ENCODE results near the gene UCP3.

Gene UCP3

DNA sequence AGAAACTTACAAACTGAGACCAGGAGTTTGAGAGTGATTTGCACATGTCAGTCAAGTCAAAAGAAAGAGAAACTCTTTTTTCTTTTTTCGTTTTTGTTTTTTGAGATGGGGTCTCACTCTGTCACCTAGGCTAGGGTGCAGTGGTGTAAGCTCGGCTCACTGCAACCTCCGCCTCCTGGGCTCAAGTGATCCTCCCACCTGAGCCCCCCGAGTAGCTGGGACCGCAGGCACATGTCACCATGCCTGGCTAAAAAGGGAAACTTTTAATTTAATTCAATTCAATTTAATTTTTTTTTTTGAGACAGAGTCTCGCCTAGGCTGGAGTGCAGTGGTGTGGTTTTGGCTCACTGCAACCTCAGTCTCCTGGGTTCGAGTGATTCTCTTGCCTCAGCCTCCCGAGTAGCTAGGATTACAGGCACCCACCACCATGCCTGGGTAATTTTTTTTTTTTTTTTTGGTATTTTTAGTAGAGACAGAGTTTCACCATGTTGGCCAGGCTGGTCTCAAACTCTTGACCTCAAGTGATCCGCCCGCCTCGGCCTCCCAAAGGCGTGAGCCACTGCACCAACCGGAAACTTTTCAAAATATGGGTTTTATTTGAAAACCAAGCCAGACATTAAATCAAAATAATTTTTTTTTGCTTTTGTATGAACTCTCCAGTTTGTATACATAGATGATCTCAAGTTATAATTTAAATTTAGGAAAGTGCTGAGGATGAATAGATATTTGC is 9.9 kb downstream of the UCP3 start:
- Histone ChIP-seq H2AFZ (ENCODE audit: low read depth, low read length) (no peak overlapping the region), H3K79me2 (ENCODE audit: insufficient read depth, low read length) (no peaks in the 10 kb centered on the region), H3K36me3 (ENCODE audit: insufficient read depth, low read length) (no peaks in the 10 kb centered on the region), H3K9me3 (ENCODE audit: insufficient read depth, low read length, severe bottlenecking) (no peaks in the 10 kb centered on the region), H3K4me1 (ENCODE audit: insufficient read depth, low read length) (peaks cover 18% of the 10 kb centered on the region), H4K20me1 (ENCODE audit: insufficient read depth, low read length) (no peaks in the 10 kb centered on the region), H3K4me2 (ENCODE audit: insufficient read depth, low read length) (no peak overlapping the region), H3K4me3 (ENCODE audit: low read depth in 1 of 2, low read length in 2 of 2) (no peak overlapping the region), H3K27me3 (ENCODE audit: insufficient read depth, low read length, poor library complexity) (no peaks in the 10 kb centered on the region), H3K27ac (ENCODE audit: low read length) (no peak overlapping the region), H3K9ac (ENCODE audit: low read depth, low read length) (no peak overlapping the region)
- TF ChIP-seq, protein P1, sequence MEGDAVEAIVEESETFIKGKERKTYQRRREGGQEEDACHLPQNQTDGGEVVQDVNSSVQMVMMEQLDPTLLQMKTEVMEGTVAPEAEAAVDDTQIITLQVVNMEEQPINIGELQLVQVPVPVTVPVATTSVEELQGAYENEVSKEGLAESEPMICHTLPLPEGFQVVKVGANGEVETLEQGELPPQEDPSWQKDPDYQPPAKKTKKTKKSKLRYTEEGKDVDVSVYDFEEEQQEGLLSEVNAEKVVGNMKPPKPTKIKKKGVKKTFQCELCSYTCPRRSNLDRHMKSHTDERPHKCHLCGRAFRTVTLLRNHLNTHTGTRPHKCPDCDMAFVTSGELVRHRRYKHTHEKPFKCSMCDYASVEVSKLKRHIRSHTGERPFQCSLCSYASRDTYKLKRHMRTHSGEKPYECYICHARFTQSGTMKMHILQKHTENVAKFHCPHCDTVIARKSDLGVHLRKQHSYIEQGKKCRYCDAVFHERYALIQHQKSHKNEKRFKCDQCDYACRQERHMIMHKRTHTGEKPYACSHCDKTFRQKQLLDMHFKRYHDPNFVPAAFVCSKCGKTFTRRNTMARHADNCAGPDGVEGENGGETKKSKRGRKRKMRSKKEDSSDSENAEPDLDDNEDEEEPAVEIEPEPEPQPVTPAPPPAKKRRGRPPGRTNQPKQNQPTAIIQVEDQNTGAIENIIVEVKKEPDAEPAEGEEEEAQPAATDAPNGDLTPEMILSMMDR (IDR thresholded peaks at IDR 0.05; ENCODE audit: borderline replicate concordance, extremely low read depth, low read length, poor library complexity, severe bottlenecking), result no peak
- TF ChIP-seq EZH2 (IDR thresholded peaks at IDR 0.05; ENCODE audit: borderline replicate concordance, low read depth, low read length, severe bottlenecking), result no peak
- ATAC-seq (ENCODE audit: insufficient read depth, low read depth) (no peak), DNase-seq (no peak)

DNA sequence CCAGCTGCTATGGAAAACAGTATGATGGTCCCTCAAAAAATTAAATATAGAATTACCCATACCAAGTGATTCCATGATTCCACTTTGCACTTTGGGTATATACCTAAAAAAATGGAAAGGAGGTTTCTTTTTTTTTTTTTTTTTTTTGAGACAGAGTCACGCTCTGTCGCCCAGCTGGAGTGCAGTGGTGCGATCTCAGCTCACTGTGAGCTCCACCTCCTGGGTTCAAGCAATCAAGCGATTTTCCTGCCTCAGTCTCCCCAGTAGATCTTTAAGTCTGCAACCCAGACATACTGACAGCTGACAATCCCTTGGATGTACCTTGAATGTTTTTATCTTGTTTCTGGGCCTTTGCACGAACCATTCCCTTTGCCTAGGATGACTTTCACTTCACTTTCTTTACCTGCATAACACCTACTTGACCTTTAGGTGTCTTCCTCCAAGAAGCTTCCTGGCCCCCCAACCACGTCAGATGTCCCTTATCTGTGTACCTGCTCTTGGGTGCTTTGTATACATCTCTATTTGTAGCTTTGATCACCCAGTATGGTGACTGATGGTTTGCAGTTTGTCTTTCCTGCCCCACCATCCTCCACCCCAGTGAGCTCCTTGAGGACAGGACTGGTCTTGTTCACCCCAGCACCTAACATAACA is 11.6 kb downstream of the UCP3 start:
- no peak overlapping the region for H2AFZ ChIP-seq (ENCODE audit: low read depth, low read length)
- H3K4me1 ChIP-seq (ENCODE audit: insufficient read depth, low read length), result peaks cover 18% of the 10 kb centered on the region
- H3K36me3 ChIP-seq (ENCODE audit: insufficient read depth, low read length), result no peaks in the 10 kb centered on the region
- H3K4me3 ChIP-seq (ENCODE audit: low read depth in 1 of 2, low read length in 2 of 2), result no peak overlapping the region
- no peak overlapping the region for H3K27ac ChIP-seq (ENCODE audit: low read length)
- no peaks in the 10 kb centered on the region for H3K9me3 ChIP-seq (ENCODE audit: insufficient read depth, low read length, severe bottlenecking)
- ATAC-seq (ENCODE audit: insufficient read depth, low read depth) (no peak), DNase-seq (no peak)
- H3K4me2 ChIP-seq (ENCODE audit: insufficient read depth, low read length), result no peak overlapping the region
- no peaks in the 10 kb centered on the region for H3K79me2 ChIP-seq (ENCODE audit: insufficient read depth, low read length)
- no peaks in the 10 kb centered on the region for H4K20me1 ChIP-seq (ENCODE audit: insufficient read depth, low read length)
- H3K27me3 ChIP-seq (ENCODE audit: insufficient read depth, low read length, poor library complexity), result no peaks in the 10 kb centered on the region
- TF ChIP-seq, protein P1 (IDR thresholded peaks at IDR 0.05; ENCODE audit: borderline replicate concordance, extremely low read depth, low read length, poor library complexity, severe bottlenecking), result no peak
- TF ChIP-seq EZH2 (IDR thresholded peaks at IDR 0.05; ENCODE audit: borderline replicate concordance, low read depth, low read length, severe bottlenecking), result no peak
- no peak overlapping the region for H3K9ac ChIP-seq (ENCODE audit: low read depth, low read length)

DNA sequence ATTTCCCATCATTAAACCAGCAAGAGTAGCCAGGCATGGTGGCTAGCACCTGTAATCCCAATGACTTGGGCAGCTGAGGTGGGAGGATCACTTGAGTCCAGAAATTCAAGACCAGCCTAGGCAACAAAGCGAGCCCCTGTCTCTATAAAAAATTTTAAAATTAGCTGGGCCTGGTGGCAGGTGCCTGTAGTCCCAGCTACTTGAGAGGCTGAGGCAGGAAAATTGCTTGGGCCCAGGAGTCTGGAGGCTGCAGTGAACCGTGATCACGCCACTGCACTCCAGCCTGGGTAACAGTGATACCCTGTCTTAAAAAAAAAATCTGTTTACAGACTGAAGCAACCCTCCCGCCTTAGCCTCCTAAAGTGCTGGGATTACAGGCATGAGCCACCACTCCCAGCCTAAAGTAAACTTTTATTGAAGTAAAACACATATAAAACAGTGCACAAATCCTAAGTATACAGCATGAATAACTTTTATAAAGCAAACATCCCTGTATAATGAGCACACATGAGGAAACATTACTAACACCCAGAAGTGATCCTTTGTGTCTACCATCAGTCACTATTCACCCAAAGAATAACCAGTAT is 12.6 kb downstream of the UCP3 start:
- H3K4me2 ChIP-seq (ENCODE audit: insufficient read depth, low read length), result no peak overlapping the region
- no peaks in the 10 kb centered on the region for H4K20me1 ChIP-seq (ENCODE audit: insufficient read depth, low read length)
- no peak overlapping the region for H3K4me3 ChIP-seq (ENCODE audit: low read depth in 1 of 2, low read length in 2 of 2)
- no peak overlapping the region for H3K27ac ChIP-seq (ENCODE audit: low read length)
- H3K9ac ChIP-seq (ENCODE audit: low read depth, low read length), result no peak overlapping the region
- no peaks in the 10 kb centered on the region for H3K36me3 ChIP-seq (ENCODE audit: insufficient read depth, low read length)
- H3K9me3 ChIP-seq (ENCODE audit: insufficient read depth, low read length, severe bottlenecking), result no peaks in the 10 kb centered on the region
- peaks cover 18% of the 10 kb centered on the region for H3K4me1 ChIP-seq (ENCODE audit: insufficient read depth, low read length)
- H2AFZ ChIP-seq (ENCODE audit: low read depth, low read length), result no peak overlapping the region
- no peaks in the 10 kb centered on the region for H3K79me2 ChIP-seq (ENCODE audit: insufficient read depth, low read length)
- no peak for TF ChIP-seq EZH2 (IDR thresholded peaks at IDR 0.05; ENCODE audit: borderline replicate concordance, low read depth, low read length, severe bottlenecking)
- TF ChIP-seq, protein P1 (IDR thresholded peaks at IDR 0.05; ENCODE audit: borderline replicate concordance, extremely low read depth, low read length, poor library complexity, severe bottlenecking), result no peak
- no peak for DNase-seq
- ATAC-seq (ENCODE audit: insufficient read depth, low read depth), result peak; percentile 14; the same call in 1 of the 3 replicates
- no peaks in the 10 kb centered on the region for H3K27me3 ChIP-seq (ENCODE audit: insufficient read depth, low read length, poor library complexity)
